Loucy (cell line): ENCODE measurements around the gene MMP15.

Source experiments
- H2AFZ ChIP-seq: fragments of 200-600 bp; sonication (generic); 2 replicates; pipeline ENCODE4 v1.6.0; 2016; ENCODE audit warnings: antibody characterized with exemption, mild to moderate bottlenecking, low read length, moderate library complexity
- H3F3A ChIP-seq: fragments of 200-600 bp; 2 replicates; pipeline ENCODE4 v1.6.0; 2016; ENCODE audit warnings: antibody characterized with exemption, low read depth, mild to moderate bottlenecking
- H3K27me3 ChIP-seq: fragments of 200-600 bp; sonication (generic); 2 replicates; pipeline ENCODE4 v1.6.1; 2014; ENCODE audit warnings: low read length, mild to moderate bottlenecking; ENCODE audit not compliant: insufficient read depth, poor library complexity, severe bottlenecking
- H3K36me3 ChIP-seq: fragments of 200-600 bp; sonication (generic); 2 replicates; pipeline ENCODE4 v1.6.1; 2016; ENCODE audit warnings: low read length; ENCODE audit not compliant: insufficient read depth
- H3K4me1 ChIP-seq: fragments of 200-600 bp; sonication (generic); 2 replicates; pipeline ENCODE4 v1.5.1; 2014; ENCODE audit warnings: low read length, mild to moderate bottlenecking; ENCODE audit not compliant: insufficient read depth, poor library complexity, severe bottlenecking
- H3K4me2 ChIP-seq: fragments of 200-600 bp; sonication (generic); 2 replicates; pipeline ENCODE4 v1.6.0; 2014; ENCODE audit warnings: antibody characterized with exemption, low read length, low read depth, mild to moderate bottlenecking; ENCODE audit not compliant: poor library complexity, severe bottlenecking
- H3K4me3 ChIP-seq: fragments of 200-600 bp; sonication (generic); 2 replicates; pipeline ENCODE4 v1.5.1; 2014; ENCODE audit warnings: low read length, mild to moderate bottlenecking, mixed read lengths; ENCODE audit not compliant: poor library complexity, severe bottlenecking
- H3K79me2 ChIP-seq: fragments of 200-600 bp; sonication (generic); 2 replicates; pipeline ENCODE4 v1.6.1; 2014; ENCODE audit warnings: low read length; ENCODE audit not compliant: insufficient read depth
- H3K9ac ChIP-seq: fragments of 200-600 bp; sonication (generic); 2 replicates; pipeline ENCODE4 v1.6.0; 2014; ENCODE audit warnings: mild to moderate bottlenecking, low read depth, low read length, moderate library complexity; ENCODE audit not compliant: poor library complexity, severe bottlenecking
- H3K9me2 ChIP-seq: fragments of 200-600 bp; sonication (generic); replicated peaks from 2 replicates; pipeline ENCODE4 v1.6.1; 2016; ENCODE audit warnings: low read depth, low read length, mixed read lengths
- H3K9me3 ChIP-seq: fragments of 200-600 bp; sonication (generic); 2 replicates; pipeline ENCODE4 v1.6.1; 2014; ENCODE audit warnings: mild to moderate bottlenecking, antibody characterized with exemption, low read length, low read depth; ENCODE audit not compliant: insufficient read depth
- H4K20me1 ChIP-seq: fragments of 200-600 bp; sonication (generic); 2 replicates; pipeline ENCODE4 v1.6.0; 2014; ENCODE audit warnings: antibody characterized with exemption, low read length, mild to moderate bottlenecking; ENCODE audit not compliant: insufficient read depth, poor library complexity, severe bottlenecking
- EZH2phosphoT487 ChIP-seq: fragments of 200-600 bp; IDR thresholded peaks from 2 replicates; pipeline ENCODE4 v1.6.1; 2018; ENCODE audit warnings: antibody characterized with exemption, mild to moderate bottlenecking, moderate library complexity, borderline replicate concordance
- TF ChIP-seq, protein P1 (sequence below): fragments of 200-600 bp; sonication (generic); conservative IDR thresholded peaks from 2 replicates; pipeline ENCODE4 v1.5.1; 2014; ENCODE audit warnings: mild to moderate bottlenecking, antibody characterized with exemption, low read length

MMP15 gene

DNA sequence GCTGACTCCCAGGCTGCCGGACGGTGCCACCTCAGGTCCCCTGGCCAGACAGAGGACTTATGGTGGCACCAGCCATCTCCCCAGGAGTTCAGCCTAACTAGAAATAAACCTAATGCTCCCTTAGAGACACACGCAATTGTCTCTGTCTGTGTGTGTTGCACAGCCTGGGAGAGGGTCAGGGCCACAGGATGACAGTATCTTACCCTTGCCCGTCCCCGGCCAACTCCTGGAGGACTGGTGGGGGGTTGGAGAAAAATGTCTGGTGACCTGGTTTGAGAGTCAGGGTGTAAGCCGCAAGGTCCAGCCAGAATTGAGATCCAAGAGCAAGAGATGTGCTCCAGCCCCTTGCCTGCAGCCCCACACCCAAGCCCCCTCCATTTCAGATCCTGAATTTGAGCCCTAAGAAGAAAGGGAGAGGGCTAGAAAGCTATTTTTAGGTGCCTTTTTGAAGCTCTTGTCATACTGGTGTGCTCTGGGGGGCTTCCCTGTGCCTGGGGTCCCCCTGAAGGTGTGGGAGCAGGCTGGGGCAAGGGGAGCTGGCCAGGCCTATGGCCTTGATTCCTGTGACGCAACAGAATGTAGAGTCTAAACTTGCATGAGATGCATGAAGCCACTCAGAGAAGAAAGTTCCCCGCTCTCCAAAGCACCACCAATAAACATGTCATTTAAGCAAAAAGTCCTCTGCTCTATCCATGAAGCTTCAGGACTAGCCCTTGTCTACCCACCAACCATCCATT is 37.9 kb upstream of the MMP15 start:
- Histone ChIP-seq H3K36me3 (no peaks in the 10 kb centered on the region), H3F3A (no peaks in the 10 kb centered on the region), H3K9me2 (no peaks in the 10 kb centered on the region), H3K4me3 (no peak overlapping the region), H3K9me3 (no peaks in the 10 kb centered on the region), H3K4me1 (no peaks in the 10 kb centered on the region), H4K20me1 (no peaks in the 10 kb centered on the region), H3K4me2 (no peak overlapping the region), H2AFZ (no peak overlapping the region), H3K27me3 (no peaks in the 10 kb centered on the region), H3K79me2 (no peaks in the 10 kb centered on the region), H3K9ac (no peak overlapping the region)
- TF ChIP-seq, protein P1, sequence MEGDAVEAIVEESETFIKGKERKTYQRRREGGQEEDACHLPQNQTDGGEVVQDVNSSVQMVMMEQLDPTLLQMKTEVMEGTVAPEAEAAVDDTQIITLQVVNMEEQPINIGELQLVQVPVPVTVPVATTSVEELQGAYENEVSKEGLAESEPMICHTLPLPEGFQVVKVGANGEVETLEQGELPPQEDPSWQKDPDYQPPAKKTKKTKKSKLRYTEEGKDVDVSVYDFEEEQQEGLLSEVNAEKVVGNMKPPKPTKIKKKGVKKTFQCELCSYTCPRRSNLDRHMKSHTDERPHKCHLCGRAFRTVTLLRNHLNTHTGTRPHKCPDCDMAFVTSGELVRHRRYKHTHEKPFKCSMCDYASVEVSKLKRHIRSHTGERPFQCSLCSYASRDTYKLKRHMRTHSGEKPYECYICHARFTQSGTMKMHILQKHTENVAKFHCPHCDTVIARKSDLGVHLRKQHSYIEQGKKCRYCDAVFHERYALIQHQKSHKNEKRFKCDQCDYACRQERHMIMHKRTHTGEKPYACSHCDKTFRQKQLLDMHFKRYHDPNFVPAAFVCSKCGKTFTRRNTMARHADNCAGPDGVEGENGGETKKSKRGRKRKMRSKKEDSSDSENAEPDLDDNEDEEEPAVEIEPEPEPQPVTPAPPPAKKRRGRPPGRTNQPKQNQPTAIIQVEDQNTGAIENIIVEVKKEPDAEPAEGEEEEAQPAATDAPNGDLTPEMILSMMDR = no peak
- no peak for TF ChIP-seq EZH2phosphoT487

DNA sequence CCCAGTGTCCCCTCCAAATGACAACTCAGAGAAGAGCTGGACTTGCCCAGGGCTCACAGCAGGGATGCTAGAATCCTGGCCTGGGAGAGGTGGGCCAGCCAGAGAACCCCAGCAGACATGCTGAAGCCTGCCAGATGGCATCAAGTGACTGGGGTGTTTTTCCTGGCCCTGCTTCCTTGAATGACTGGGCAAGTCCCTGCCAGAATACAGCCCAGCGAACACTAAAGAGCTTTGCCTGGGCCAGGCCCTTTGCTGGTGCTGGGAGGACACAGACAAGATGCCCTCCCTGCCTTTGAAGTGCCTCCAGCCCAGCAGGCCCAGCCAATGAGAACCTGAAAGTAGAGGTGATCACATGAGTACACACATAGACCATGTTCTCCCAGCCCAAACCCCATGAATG is 36.6 kb upstream of the MMP15 start:
- H3K4me2 ChIP-seq = no peak overlapping the region
- TF ChIP-seq, protein P1 = no peak
- TF ChIP-seq EZH2phosphoT487 = no peak
- H3K9me3 ChIP-seq = no peaks in the 10 kb centered on the region
- H4K20me1 ChIP-seq = no peaks in the 10 kb centered on the region
- H3K4me3 ChIP-seq = no peak overlapping the region
- no peaks in the 10 kb centered on the region for H3K36me3 ChIP-seq
- H3F3A ChIP-seq = no peaks in the 10 kb centered on the region
- H3K27me3 ChIP-seq = no peaks in the 10 kb centered on the region
- no peaks in the 10 kb centered on the region for H3K79me2 ChIP-seq
- H2AFZ ChIP-seq = no peak overlapping the region
- no peaks in the 10 kb centered on the region for H3K4me1 ChIP-seq
- H3K9me2 ChIP-seq = no peaks in the 10 kb centered on the region
- H3K9ac ChIP-seq = no peak overlapping the region

GRCh38 chr16:57991551-57992059 is 33.9 kb upstream of the MMP15 start:
- no peaks in the 10 kb centered on the region for H3F3A ChIP-seq
- peaks cover 3% of the 10 kb centered on the region for H4K20me1 ChIP-seq
- H2AFZ ChIP-seq = no peak overlapping the region
- no peaks in the 10 kb centered on the region for H3K27me3 ChIP-seq
- peaks cover under 1% of the 10 kb centered on the region; the same call in 1 of the 2 replicates for H3K36me3 ChIP-seq
- H3K9ac ChIP-seq = no peak overlapping the region
- no peaks in the 10 kb centered on the region for H3K9me3 ChIP-seq
- no peak for TF ChIP-seq EZH2phosphoT487
- TF ChIP-seq, protein P1 = no peak
- H3K9me2 ChIP-seq = no peaks in the 10 kb centered on the region
- H3K79me2 ChIP-seq = peaks cover 5% of the 10 kb centered on the region; the same call in 1 of the 2 replicates
- H3K4me1 ChIP-seq = peaks cover 12% of the 10 kb centered on the region
- H3K4me2 ChIP-seq = no peak overlapping the region
- H3K4me3 ChIP-seq = no peak overlapping the region
